ENCODE measurements around the gene KIF5A. TPM values are rescaled to one million over a fixed set of nuclear protein-coding genes. Genes with fewer than 3 reads are reported as not detected.

KIF5A gene
- total RNA-seq, 1 donor from 2014 or later, result 0.40 TPM

DNA sequence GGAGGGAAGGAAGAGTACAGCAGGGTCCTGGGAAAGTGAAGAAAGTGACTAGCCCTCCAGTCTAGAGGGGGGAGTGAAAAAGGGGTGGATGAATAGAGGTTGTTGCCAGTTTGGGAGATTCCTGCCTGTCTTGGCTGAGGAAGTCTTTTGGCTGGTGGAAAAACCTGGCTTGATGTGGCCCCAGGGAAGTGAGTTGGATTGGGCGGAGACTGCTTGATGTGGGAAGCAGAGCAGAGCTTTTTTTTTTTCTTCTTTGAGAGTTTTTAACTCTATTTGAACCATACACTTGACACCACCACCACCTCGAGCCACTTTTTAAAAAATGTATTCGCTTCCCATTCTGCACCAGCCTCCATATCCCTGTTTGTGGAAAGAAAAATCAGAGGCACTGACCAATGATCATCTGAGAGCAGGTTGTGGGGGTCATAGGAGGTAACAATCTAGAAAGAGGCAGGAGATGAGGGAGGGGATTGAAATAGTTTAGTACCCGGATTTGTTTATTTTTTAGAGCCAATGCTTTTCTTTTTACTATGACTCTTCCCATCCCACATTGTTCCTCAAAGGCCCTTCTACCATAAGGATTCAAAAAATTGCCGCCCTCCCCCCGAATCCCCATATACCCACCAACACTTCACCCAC is 54.1 kb downstream of the KIF5A start:
- H3K9me3 Mint-ChIP-seq, result no peaks in the 10 kb centered on the region
- peak overlapping the region; percentile 85 for H3K4me3 Mint-ChIP-seq
- no peak for DNase-seq (ENCODE audit: low spot score in 2 of 2, unreplicated experiment in 2 of 2)
- H3K36me3 Mint-ChIP-seq, result peaks cover 40% of the 10 kb centered on the region
- TF ChIP-seq, protein P1, sequence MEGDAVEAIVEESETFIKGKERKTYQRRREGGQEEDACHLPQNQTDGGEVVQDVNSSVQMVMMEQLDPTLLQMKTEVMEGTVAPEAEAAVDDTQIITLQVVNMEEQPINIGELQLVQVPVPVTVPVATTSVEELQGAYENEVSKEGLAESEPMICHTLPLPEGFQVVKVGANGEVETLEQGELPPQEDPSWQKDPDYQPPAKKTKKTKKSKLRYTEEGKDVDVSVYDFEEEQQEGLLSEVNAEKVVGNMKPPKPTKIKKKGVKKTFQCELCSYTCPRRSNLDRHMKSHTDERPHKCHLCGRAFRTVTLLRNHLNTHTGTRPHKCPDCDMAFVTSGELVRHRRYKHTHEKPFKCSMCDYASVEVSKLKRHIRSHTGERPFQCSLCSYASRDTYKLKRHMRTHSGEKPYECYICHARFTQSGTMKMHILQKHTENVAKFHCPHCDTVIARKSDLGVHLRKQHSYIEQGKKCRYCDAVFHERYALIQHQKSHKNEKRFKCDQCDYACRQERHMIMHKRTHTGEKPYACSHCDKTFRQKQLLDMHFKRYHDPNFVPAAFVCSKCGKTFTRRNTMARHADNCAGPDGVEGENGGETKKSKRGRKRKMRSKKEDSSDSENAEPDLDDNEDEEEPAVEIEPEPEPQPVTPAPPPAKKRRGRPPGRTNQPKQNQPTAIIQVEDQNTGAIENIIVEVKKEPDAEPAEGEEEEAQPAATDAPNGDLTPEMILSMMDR (IDR thresholded peaks at IDR 0.05; ENCODE audit: unreplicated experiment), result no peak
- H3K27ac Mint-ChIP-seq, result peak overlapping the region; percentile 90
- H3K27me3 Mint-ChIP-seq (ENCODE audit: low read depth), result no peaks in the 10 kb centered on the region
- peaks cover 21% of the 10 kb centered on the region for H3K4me1 Mint-ChIP-seq

- Mint-ChIP-seq H3K9me3 (no peaks in the 10 kb centered on the region), H3K36me3 (peaks cover 35% of the 10 kb centered on the region), H3K4me3 (peak within 1 kb of the TSS; percentile 85), H3K4me1 (peaks cover 26% of the 10 kb centered on the region), H3K27ac (peak within 1 kb of the TSS; percentile 90), H3K27me3 (ENCODE audit: low read depth) (no peaks in the 10 kb centered on the region)
- peak in 1 of 2 experiments; percentile 59 for DNase-seq (ENCODE audit: low spot score in 2 of 2, unreplicated experiment in 2 of 2)
- TF ChIP-seq, protein P1 (IDR thresholded peaks at IDR 0.05; ENCODE audit: unreplicated experiment), result no peak
Observed at GRCh38 chr12:57604454-57604991, 54.7 kb downstream of the KIF5A start, which contains the start of gene DTX3. TSS of gene DTX3 (plus strand) at chr12:57604824. CDS start at chr12:57606518, 1,694 bp downstream.

DNA sequence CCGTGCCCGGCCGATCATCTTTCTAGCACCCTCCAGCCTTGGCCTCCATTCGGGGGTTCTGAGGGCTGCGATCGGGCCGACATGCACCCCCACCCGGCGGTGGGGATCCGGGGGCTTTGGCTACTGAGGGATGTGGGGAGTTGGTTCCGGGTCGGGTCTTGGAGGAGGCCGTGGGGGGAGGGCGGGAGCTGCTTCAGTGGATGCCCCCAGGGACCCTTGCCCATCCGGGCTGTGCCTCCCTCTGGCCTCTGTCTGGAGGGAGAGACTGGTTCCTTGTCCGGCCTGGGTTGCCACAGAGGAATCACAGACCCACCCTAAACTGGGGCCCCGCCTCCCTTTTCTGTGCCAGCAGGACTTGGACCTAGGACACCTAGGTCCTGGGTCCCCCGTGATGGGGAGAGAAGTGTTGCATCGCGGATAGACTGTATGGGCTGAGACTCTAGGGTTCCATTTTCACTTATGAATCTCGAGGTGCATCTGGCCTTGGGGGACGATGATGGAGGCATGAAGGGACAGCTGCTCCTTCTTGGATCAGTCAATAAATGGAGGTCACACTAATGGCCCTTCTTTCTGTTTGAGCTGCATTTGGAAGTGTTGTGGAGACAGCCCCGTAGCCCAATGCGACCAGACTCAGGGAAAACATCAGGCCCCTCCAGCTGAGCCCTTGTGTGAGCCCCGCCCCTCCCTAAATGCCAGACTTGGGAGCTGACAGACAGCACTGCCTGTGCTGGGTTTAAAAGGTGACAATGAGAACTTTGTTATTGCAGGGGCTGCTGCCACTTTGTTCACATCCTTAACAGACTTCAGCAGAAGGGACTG is 55.4 kb downstream of the KIF5A start:
- H3K36me3 Mint-ChIP-seq, result peaks cover 29% of the 10 kb centered on the region
- H3K4me3 Mint-ChIP-seq, result peak overlapping the region; percentile 85
- no peaks in the 10 kb centered on the region for H3K27me3 Mint-ChIP-seq (ENCODE audit: low read depth)
- peak in 1 of 2 experiments; percentile 44 for DNase-seq (ENCODE audit: low spot score in 2 of 2, unreplicated experiment in 2 of 2)
- peaks cover 30% of the 10 kb centered on the region for H3K4me1 Mint-ChIP-seq
- TF ChIP-seq, protein P1 (IDR thresholded peaks at IDR 0.05; ENCODE audit: unreplicated experiment), result no peak
- H3K9me3 Mint-ChIP-seq, result no peaks in the 10 kb centered on the region
- H3K27ac Mint-ChIP-seq, result peak overlapping the region; percentile 82

- Mint-ChIP-seq H3K27ac (peak overlapping the region; percentile 82), H3K4me1 (peaks cover 37% of the 10 kb centered on the region), H3K27me3 (ENCODE audit: low read depth) (no peaks in the 10 kb centered on the region), H3K9me3 (no peaks in the 10 kb centered on the region), H3K4me3 (peak overlapping the region; percentile 85), H3K36me3 (peaks cover 24% of the 10 kb centered on the region)
- TF ChIP-seq, protein P1 (IDR thresholded peaks at IDR 0.05; ENCODE audit: unreplicated experiment), result no peak
- no peak for DNase-seq (ENCODE audit: low spot score in 2 of 2, unreplicated experiment in 2 of 2)
Observed at GRCh38 chr12:57605811-57606311, 56.0 kb downstream of the KIF5A start.

GRCh38 chr12:57606399-57606798 is 56.6 kb downstream of the KIF5A start:
- Mint-ChIP-seq H3K36me3 (peaks cover 23% of the 10 kb centered on the region), H3K4me3 (peak overlapping the region; percentile 85), H3K9me3 (no peaks in the 10 kb centered on the region), H3K4me1 (peaks cover 38% of the 10 kb centered on the region), H3K27me3 (ENCODE audit: low read depth) (no peaks in the 10 kb centered on the region), H3K27ac (peak overlapping the region; percentile 69)
- no peak for DNase-seq (ENCODE audit: low spot score in 2 of 2, unreplicated experiment in 2 of 2)
- TF ChIP-seq, protein P1 (IDR thresholded peaks at IDR 0.05; ENCODE audit: unreplicated experiment), result no peak
